Hair follicular keratinocyte (primary cell): Measurements from ENCODE around the gene CLBA1. TPM values are rescaled to one million over a fixed set of nuclear protein-coding genes. Genes with fewer than 3 reads are reported as not detected.

Experiments
- total RNA-seq: library from RNA; depleted of rRNA; stranded (reverse); fragments of >200 nt; gene quantifications from 2 replicates; pipeline ENCODE4 v1.2.3, GENCODE V29; 2015

Gene CLBA1
- total RNA-seq: 7.3 and 7.9 TPM in 2 replicates

GRCh38 chr14:104985675-104986486 lies at the start of gene CLBA1:
CLBA1 (plus strand) TSS chr14:104985788; CDS start chr14:104986432, 644 bp downstream.

GRCh38 chr14:104977681-104978653 lies 7.6 kb upstream of the CLBA1 start, which contains the start of gene AHNAK2:
AHNAK2 (minus strand) TSS chr14:104978374; CDS start chr14:104978237, 137 bp downstream.

GRCh38 chr14:105020815-105021655 lies 35.4 kb downstream of the CLBA1 start, which contains the start of gene CDCA4:
CDCA4 (minus strand) TSS chr14:105021083; CDS start chr14:105011929, 9,154 bp downstream.

Other genes with a start within 250 kb of the CLBA1 start
- 208 and 416 TPM in 2 replicates for gene SIVA1, start 232.6 kb upstream of the CLBA1 start, total RNA-seq
- gene AKT1, start 190.0 kb upstream of the CLBA1 start, total RNA-seq: 110 and 118 TPM in 2 replicates
- 2.3 and 2.7 TPM in 2 replicates for gene ZBTB42, start 184.7 kb upstream of the CLBA1 start, total RNA-seq
- 34.9 and 41.1 TPM in 2 replicates for gene CEP170B, start 120.5 kb upstream of the CLBA1 start, total RNA-seq
- not detected in 2 replicates for gene PLD4, start 60.9 kb upstream of the CLBA1 start, total RNA-seq
- 45.8 and 198 TPM in 2 replicates for gene AHNAK2, start 7.4 kb upstream of the CLBA1 start, total RNA-seq
- 30.6 and 60.8 TPM in 2 replicates for gene CDCA4, start 35.3 kb downstream of the CLBA1 start, total RNA-seq
- gene GPR132, start 79.6 kb downstream of the CLBA1 start, total RNA-seq: not detected in 2 replicates
- gene JAG2, start 183.0 kb downstream of the CLBA1 start, total RNA-seq: 48.9 and 61.6 TPM in 2 replicates
- 10.4 and 17.0 TPM in 2 replicates for gene NUDT14, start 195.5 kb downstream of the CLBA1 start, total RNA-seq